ENCODE measurements around the gene SSBP3.

- TF ChIP-seq ELF1 (IDR thresholded peaks at IDR 0.05; ENCODE audit: borderline replicate concordance, low read depth) (no peak), EZH2 (IDR thresholded peaks at IDR 0.05) (no peak), POLR2A (IDR thresholded peaks at IDR 0.05; ENCODE audit: borderline replicate concordance, extremely low read depth, insufficient read depth, insufficient read length) (no peak), CTCF (IDR thresholded peaks at IDR 0.05 in 2 of 3, conservative IDR thresholded peaks at IDR 0.05 in 1 of 3; ENCODE audit: borderline replicate concordance in 1 of 3, insufficient read depth in 1 of 3, low read depth in 2 of 3, low read length in 2 of 3) (no peak), TCF7L2 (IDR thresholded peaks at IDR 0.05; ENCODE audit: borderline replicate concordance, extremely low read depth, insufficient read depth, insufficient read length) (no peak), POLR2AphosphoS5 (IDR thresholded peaks at IDR 0.05; ENCODE audit: low read depth, low read length) (no peak), FOSL1 (IDR thresholded peaks at IDR 0.05; ENCODE audit: low read depth) (no peak), ZFX (IDR thresholded peaks at IDR 0.05) (no peak), EZH2phosphoT487 (IDR thresholded peaks at IDR 0.05; ENCODE audit: borderline replicate concordance) (no peak), ZNF274 (IDR thresholded peaks at IDR 0.05; ENCODE audit: low read depth, low read length) (no peak)
These were observed 31.4 kb downstream of the SSBP3 start for GRCh38 chr1:54374766-54375165.
